ENCODE data around the gene DONSON. TPM values are rescaled to one million over a fixed set of nuclear protein-coding genes. Genes with fewer than 3 reads are reported as not detected.

DONSON gene
- total RNA-seq, 4 donors from 2014 or later = 6.1 to 13.2 (median 11.9) TPM

GRCh38 chr21:33572350-33572749 lies 16.1 kb downstream of the DONSON start:
- TF ChIP-seq POLR2A (IDR thresholded peaks at IDR 0.05) (no peak), CTCF (IDR thresholded peaks at IDR 0.05) (no peak)
- Histone ChIP-seq H3K9me3 (no peaks in the 10 kb centered on the region), H3K4me3 (no peak overlapping the region), H3K27me3 (no peaks in the 10 kb centered on the region), H3K36me3 (peaks cover 7 to 100% (median 39%) of the 10 kb centered on the region in 3 donors), H3K4me1 (peaks cover 0 to 14% (median 0%) of the 10 kb centered on the region in 3 donors), H3K27ac (no peak overlapping the region)
- DNase-seq = no peak
- 53 to 59% methylated on average over 3 of the region's 3 CpGs for WGBS, 2 donors
- intact Hi-C loops (cut with DNase I) = no loop called here

- no peak overlapping the region for H3K4me3 ChIP-seq
- no peak for DNase-seq
- no peak overlapping the region for H3K27ac ChIP-seq
- peaks cover 4 to 97% (median 37%) of the 10 kb centered on the region in 3 donors for H3K36me3 ChIP-seq
- TF ChIP-seq POLR2A (IDR thresholded peaks at IDR 0.05) = no peak
- no peak for TF ChIP-seq CTCF (IDR thresholded peaks at IDR 0.05)
- WGBS, 2 donors = 89 to 93% methylated on average over 5 of the region's 5 CpGs
- no peaks in the 10 kb centered on the region for H3K27me3 ChIP-seq
- intact Hi-C loops (cut with DNase I) = no loop called here
- peaks cover 0 to 14% (median 0%) of the 10 kb centered on the region in 3 donors for H3K4me1 ChIP-seq
- no peaks in the 10 kb centered on the region for H3K9me3 ChIP-seq
Observed at GRCh38 chr21:33569991-33570390, 18.5 kb downstream of the DONSON start.

- H3K36me3 ChIP-seq = peaks cover 0 to 97% (median 28%) of the 10 kb centered on the region in 3 donors
Observed at GRCh38 chr21:33568448-33568847, 20.0 kb downstream of the DONSON start.

GRCh38 chr21:33567914-33568313 lies 20.6 kb downstream of the DONSON start:
- no peak overlapping the region for H3K4me3 ChIP-seq
- intact Hi-C loops (cut with DNase I) = no loop called here
- peaks cover 0 to 14% (median 0%) of the 10 kb centered on the region in 3 donors for H3K4me1 ChIP-seq
- no peak overlapping the region for H3K27ac ChIP-seq
- no peaks in the 10 kb centered on the region for H3K27me3 ChIP-seq
- H3K9me3 ChIP-seq = no peaks in the 10 kb centered on the region
- 77 to 80% methylated on average over 6 of the region's 6 CpGs for WGBS, 2 donors
- no peak for TF ChIP-seq CTCF (IDR thresholded peaks at IDR 0.05)
- no peak for TF ChIP-seq POLR2A (IDR thresholded peaks at IDR 0.05)
- H3K36me3 ChIP-seq = peaks cover 0 to 97% (median 24%) of the 10 kb centered on the region in 3 donors
- DNase-seq = no peak

More at GRCh38 chr21:33568448-33568847, 20.0 kb downstream of the DONSON start:
- no peaks in the 10 kb centered on the region for H3K27me3 ChIP-seq
- H3K4me3 ChIP-seq = no peak overlapping the region
- no peak for TF ChIP-seq POLR2A (IDR thresholded peaks at IDR 0.05)
- TF ChIP-seq CTCF (IDR thresholded peaks at IDR 0.05) = no peak
- DNase-seq = no peak
- peaks cover 0 to 14% (median 0%) of the 10 kb centered on the region in 3 donors for H3K4me1 ChIP-seq
- 54 to 83% methylated on average over 2 of the region's 2 CpGs for WGBS, 2 donors
- intact Hi-C loops (cut with DNase I) = no loop called here
- no peaks in the 10 kb centered on the region for H3K9me3 ChIP-seq
- no peak overlapping the region for H3K27ac ChIP-seq

- TF ChIP-seq CTCF (IDR thresholded peaks at IDR 0.05) (no peak), POLR2A (IDR thresholded peaks at IDR 0.05) (no peak)
- Histone ChIP-seq H3K27ac (no peak overlapping the region), H3K4me1 (peaks cover 0 to 3% (median 0%) of the 10 kb centered on the region in 3 donors), H3K4me3 (no peak overlapping the region), H3K9me3 (no peaks in the 10 kb centered on the region), H3K36me3 (peaks cover 0 to 97% (median 22%) of the 10 kb centered on the region in 3 donors), H3K27me3 (no peaks in the 10 kb centered on the region)
- no peak for DNase-seq
- intact Hi-C loops (cut with DNase I) = no loop called here
- 90 to 93% methylated on average over 2 of the region's 2 CpGs for whole genome bisulfite sequencing, 2 donors
Observed at GRCh38 chr21:33566514-33566913, 22.0 kb downstream of the DONSON start.

Measured in esophagus squamous epithelium (tissue), 5 donors.